GM12878 (cell line): Measurements from ENCODE around the gene ISY1. TPM values are rescaled to one million over a fixed set of nuclear protein-coding genes. Genes with fewer than 3 reads are reported as not detected.

Experiments used
- ATAC-seq: fragments of 200-7000 bp; cut with Tn5 transposase; 3 replicates; pipeline ENCODE4 v1.9.1; 2020; ENCODE audit warnings: mild to moderate bottlenecking, moderate library complexity
- BruUV-seq: library from RNA; stranded (reverse); fragments of 400-500 nt; replicated peaks from 2 replicates; lab custom pipeline; 2021; lab: Mats Ljungman, UMichigan
- CTCF ChIA-PET: fragments of 300-600 bp; sonication (Branson Sonifier 250); formaldehyde crosslinking; extraction: SDS; loops from one replicate; lab custom pipeline; 2021; ENCODE audit warnings: inconsistent platforms; lab: Yijun Ruan, JAX
- POLR2A ChIA-PET: fragments of 350-600 bp; formaldehyde crosslinking; extraction: SDS; loops from one replicate; lab custom pipeline; 2021; ENCODE audit warnings: inconsistent platforms; lab: Charles Lee
- RAD21 ChIA-PET: fragments of 300-600 bp; sonication (Branson Sonifier 250); formaldehyde crosslinking; loops from one replicate; lab custom pipeline; 2023; ENCODE audit warnings: antibody characterized with exemption; ENCODE audit not compliant: unreplicated experiment; lab: Charles Lee
- SMC1A ChIA-PET: fragments of 300-600 bp; sonication (Branson Sonifier 250); formaldehyde crosslinking; loops from one replicate; lab custom pipeline; 2023; ENCODE audit not compliant: unreplicated experiment, uncharacterized antibody; lab: Charles Lee
- DNase-seq: peaks from one replicate; pipeline ENCODE4 v3.0.0-alpha.2; 2011; ENCODE audit warnings: low read depth, low spot score
- FAIRE-seq: peaks from 3 replicates; lab custom pipeline; 2011; peaks lifted over from hg19 to GRCh38; lab: Jason Lieb, UNC
- H2AFZ ChIP-seq: 2 replicates; pipeline ENCODE4 v1.6.0; 2011; ENCODE audit warnings: low read depth, low read length, control low read depth; ENCODE audit not compliant: control insufficient read depth
- H3K27ac ChIP-seq: 2 replicates; pipeline ENCODE4 v1.5.1; 2011; ENCODE audit warnings: control low read depth; ENCODE audit not compliant: control insufficient read depth, insufficient read depth
- H3K27me3 ChIP-seq, 2 experiments: replicated peaks in 1 of 2; 2 replicates each; pipeline versions ENCODE4 v1.6.0 to v1.6.1; 2011; ENCODE audit warnings: low read length in 1 of 2; ENCODE audit not compliant: control insufficient read depth in 2 of 2, insufficient read depth in 2 of 2
- H3K36me3 ChIP-seq, 2 experiments: 2 replicates each; pipeline ENCODE4 v1.5.1; 2011; ENCODE audit warnings: low read length in 1 of 2; ENCODE audit not compliant: control insufficient read depth in 2 of 2, insufficient read depth in 2 of 2
- H3K4me1 ChIP-seq: 2 replicates; pipeline ENCODE4 v1.6.1; 2011; ENCODE audit warnings: mild to moderate bottlenecking, low read length, moderate library complexity, mixed read lengths; ENCODE audit not compliant: control insufficient read depth, insufficient read depth
- H3K4me2 ChIP-seq: 2 replicates; pipeline ENCODE4 v1.6.0; 2011; ENCODE audit warnings: control low read depth; ENCODE audit not compliant: control insufficient read depth, insufficient read depth
- H3K4me3 ChIP-seq: fragments of 200-600 bp; sonication (generic); 2 replicates; pipeline ENCODE4 v1.5.1; 2016
- H3K79me2 ChIP-seq: 2 replicates; pipeline ENCODE4 v1.6.0; 2011; ENCODE audit warnings: low read length; ENCODE audit not compliant: control insufficient read depth, insufficient read depth
- H3K9ac ChIP-seq: 2 replicates; pipeline ENCODE4 v1.8.0; 2011; ENCODE audit warnings: low read length, control low read depth, mixed read lengths; ENCODE audit not compliant: control insufficient read depth, insufficient read depth
- H3K9me3 ChIP-seq: replicated peaks from 3 replicates; pipeline ENCODE4 v1.5.1; 2011; ENCODE audit warnings: mild to moderate bottlenecking, low read length; ENCODE audit not compliant: control insufficient read depth, insufficient read depth
- H4K20me1 ChIP-seq: 2 replicates; pipeline ENCODE4 v1.6.0; 2011; ENCODE audit not compliant: control insufficient read depth, insufficient read depth
- ATF7 ChIP-seq: fragments of 450-650 bp; IDR thresholded peaks from 2 replicates; pipeline ENCODE4 v1.6.1; 2016; ENCODE audit warnings: low read depth, mild to moderate bottlenecking
- BMI1 ChIP-seq: fragments of 450-650 bp; IDR thresholded peaks from 2 replicates; pipeline ENCODE4 v1.6.1; 2016; ENCODE audit warnings: mild to moderate bottlenecking, moderate library complexity, borderline replicate concordance
- CUX1 ChIP-seq: IDR thresholded peaks from 2 replicates; pipeline ENCODE4 v1.6.1; 2012; ENCODE audit warnings: improper control_type of control experiment, low read depth, low read length; ENCODE audit not compliant: insufficient replicate concordance
- HCFC1 ChIP-seq: fragments of 150-350 bp; IDR thresholded peaks from 2 replicates; pipeline ENCODE4 v1.6.1; 2014; ENCODE audit warnings: low read length
- MEF2A ChIP-seq: IDR thresholded peaks from 2 replicates; pipeline ENCODE4 v1.6.1; 2011; ENCODE audit warnings: low read depth, mild to moderate bottlenecking, low read length, moderate library complexity; ENCODE audit not compliant: insufficient read depth
- MEF2B ChIP-seq: fragments of 450-650 bp; IDR thresholded peaks from 2 replicates; pipeline ENCODE4 v1.6.1; 2018; ENCODE audit warnings: mild to moderate bottlenecking, moderate library complexity; ENCODE audit not compliant: partially characterized antibody, poor library complexity, severe bottlenecking
- MYC ChIP-seq: IDR thresholded peaks from 2 replicates; pipeline ENCODE4 v1.6.1; 2011; ENCODE audit warnings: mild to moderate bottlenecking, low read length, moderate library complexity, inconsistent platforms; ENCODE audit not compliant: insufficient read depth, insufficient replicate concordance, insufficient read length, severe bottlenecking
- PAX8 ChIP-seq: fragments of 450-650 bp; IDR thresholded peaks from 2 replicates; pipeline ENCODE4 v1.6.1; 2017; ENCODE audit warnings: mild to moderate bottlenecking, moderate library complexity
- SPI1 ChIP-seq: IDR thresholded peaks from 2 replicates; pipeline ENCODE4 v1.6.1; 2011; ENCODE audit warnings: low read depth, mild to moderate bottlenecking, low read length, moderate library complexity, borderline replicate concordance; ENCODE audit not compliant: insufficient read depth
- ZNF274 ChIP-seq: IDR thresholded peaks from one replicate; pipeline ENCODE4 v1.8.0; 2011; ENCODE audit not compliant: insufficient read length, insufficient read depth
- ZNF622 ChIP-seq: fragments of 450-650 bp; IDR thresholded peaks from 2 replicates; pipeline ENCODE4 v1.6.1; 2017; ENCODE audit warnings: mild to moderate bottlenecking, inconsistent platforms
- WGBS: methylation state at CpG from one replicate; pipeline ENCODE4 v1.1.6; 2016; ENCODE audit warnings: low lambda C conversion rate; ENCODE audit not compliant: insufficient replicate concordance, insufficient coverage; ENCODE audit errors: missing lambda C conversion rate; 5-methylcytosine and 5-hydroxymethylcytosine counted together
- in situ Hi-C: fragments of 300-500 bp; cut with MboI; formaldehyde crosslinking; loops from 9 replicates; pipeline ENCODE4 v1.14.3; 2018; ENCODE audit warnings: mixed read lengths
- intact Hi-C: fragments of 100-400 bp; cut with micrococcal nuclease; formaldehyde crosslinking; loops from one replicate; pipeline ENCODE4 v1.14.2; 2022; ENCODE audit not compliant: unreplicated experiment
- polyA plus RNA-seq, 11 experiments: library from polyadenylated mRNA; depleted of rRNA in 4 of 11; unstranded in 6 of 11; stranded (reverse) in 5 of 11; fragments of >200 nt; fragmentation: Nextera tagmentation in 4 of 11; fragmentation: Illumina TruSeq in 1 of 11; extraction: Ambion mirVana in 4 of 11; extraction: Trizol in 1 of 11; gene quantifications; 1 replicate in 1 of 11; 2 replicates in 10 of 11; pipeline versions ENCODE4 v1.2.1 to v1.2.3, GENCODE V29; 2011 to 2016; ENCODE audit warnings: inconsistent platforms in 2 of 11, missing spikeins in 2 of 11, low read depth in 1 of 11
- total RNA-seq, 4 experiments: library from RNA; depleted of rRNA in 3 of 4; stranded (reverse); fragments of >200 nt in 3 of 4; fragmentation: Illumina TruSeq in 1 of 4; extraction: Trizol in 1 of 4; gene quantifications; 2 replicates each; pipeline versions ENCODE4 v1.2.1 to v1.2.3, GENCODE V29; 2013 to 2021

The ISY1 gene
- total and polyA plus RNA-seq, 10 of the 15 experiments (the other 5 are each of a cell fraction or from before 2014, with no cell fraction given) = 28.3 to 72.2 (median 44.7) TPM

DNA sequence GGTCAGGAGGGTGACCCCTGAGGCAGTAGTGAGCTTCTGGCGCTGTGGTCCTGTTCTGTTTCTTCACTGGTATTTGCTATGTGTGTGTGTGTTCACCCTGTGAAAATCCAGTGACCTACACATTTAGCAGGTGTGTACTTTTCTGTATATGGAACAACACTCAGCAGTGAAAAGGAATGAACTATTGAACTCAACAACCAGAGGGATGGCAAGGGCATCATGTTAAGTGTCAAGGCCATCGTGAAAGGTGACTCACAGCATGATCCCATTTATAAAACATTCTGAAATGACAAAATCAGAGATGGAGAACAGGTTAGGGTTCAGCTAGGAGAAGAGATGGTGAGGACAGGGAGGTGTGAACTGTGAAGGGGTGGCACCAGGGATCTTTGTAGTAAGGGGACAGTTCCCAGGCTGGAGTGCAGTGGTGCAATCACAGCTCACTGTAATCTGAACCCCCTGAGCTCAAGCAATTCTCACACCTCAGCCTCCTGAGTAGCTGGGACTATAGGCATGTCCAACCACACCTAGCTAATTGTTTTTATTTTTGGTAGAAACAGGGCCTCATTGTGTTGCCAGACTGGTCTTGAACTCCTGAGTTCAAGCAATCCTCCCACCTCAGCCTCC, 29.3 kb downstream of the ISY1 start:
- 95% methylated on average over 2 of the region's 2 CpGs for WGBS
- no peaks in the 10 kb centered on the region for H3K27me3 ChIP-seq
- H3K4me3 ChIP-seq = no peak overlapping the region
- H3K9me3 ChIP-seq = no peaks in the 10 kb centered on the region
- H2AFZ ChIP-seq = no peak overlapping the region
- no TSS peak for BruUV-seq
- no peaks in the 10 kb centered on the region for H3K4me1 ChIP-seq
- H3K36me3 ChIP-seq = peaks cover 17 to 23% of the 10 kb centered on the region in 2 experiments; a peak in 3 of 4 replicates
- H3K4me2 ChIP-seq = no peak overlapping the region
- no peaks in the 10 kb centered on the region for H4K20me1 ChIP-seq
- POLR2A ChIA-PET = interaction anchor here (0.5 kb wide), 1 partner anchor 213 kb away, joined by 6 read pairs; no protein-coding TSS in a partner anchor
- no peaks in the 10 kb centered on the region for H3K79me2 ChIP-seq
- RAD21 ChIA-PET = interaction anchor here (1.6 kb wide), 1 partner anchor 78 kb away, joined by 4 read pairs; no protein-coding TSS in a partner anchor
- H3K27ac ChIP-seq = no peak overlapping the region
- in situ Hi-C loops (no loop called here), intact Hi-C loops (no loop called here)
- TF ChIP-seq MYC = no peak
- no peak for TF ChIP-seq CUX1
- TF ChIP-seq MEF2B = no peak
- TF ChIP-seq BMI1 = no peak
- TF ChIP-seq ZNF622 = no peak
- no peak for TF ChIP-seq HCFC1
- TF ChIP-seq PAX8 = no peak
- no peak for TF ChIP-seq ZNF274
- no peak for TF ChIP-seq SPI1
- TF ChIP-seq MEF2A = no peak
- TF ChIP-seq ATF7 = no peak
- FAIRE-seq (no peak), ATAC-seq (no peak), DNase-seq (no peak)
- SMC1A ChIA-PET = interaction anchor here (0.9 to 2.1 kb wide), 2 partner anchors 10 to 14 kb away, joined by 3 to 5 read pairs; partner anchors contain the start of gene RAB43
- H3K9ac ChIP-seq = no peak overlapping the region
- CTCF ChIA-PET = interaction anchor here (0.6 kb wide), 1 partner anchor 78 kb away, joined by 3 read pairs; no protein-coding TSS in a partner anchor
